Right ventricle myocardium superior (tissue), 1 donor: Measurements from ENCODE around the gene C11orf58. TPM values are rescaled to one million over a fixed set of nuclear protein-coding genes. Genes with fewer than 3 reads are reported as not detected.

Experiments
- ATAC-seq: fragments of 200-7000 bp; cut with Tn5 transposase; one replicate; pipeline ENCODE4 v1.9.1; 2020; ENCODE audit warnings: mild to moderate bottlenecking; ENCODE audit not compliant: poor library complexity
- DNase-seq: peaks from one replicate; pipeline ENCODE4 v3.0.0-alpha.2; 2020
- intact Hi-C: fragments of 100-400 bp; cut with DNase I; formaldehyde crosslinking; loops from one replicate; pipeline ENCODE4 v1.11.2; 2022
- long read RNA-seq: library from polyadenylated mRNA; unstranded; transcript quantifications from one replicate; pipeline ENCODE4 v2.0.0, GENCODE V29; 2021
- total RNA-seq: library from RNA; stranded (reverse); fragmentation: NEBNext Ultra II Directional; extraction: Animal tissue kit (Norgen Biotek cat#: 25700); gene quantifications from one replicate; pipeline ENCODE4 v1.2.1, GENCODE V29; 2021
- donor health status: DM: no; HTN: yes; CAD: no; lungs with severe emphysema.

Gene C11orf58
- 110 TPM for total RNA-seq
- long read RNA-seq, transcript C11orf58-201 (5 exons, 2,049 nt) = major isoform, 156 of 166 reads
- long read RNA-seq, partial matches to known transcripts = 0 of 166 reads
- long read RNA-seq, other reads (novel, unspliced or antisense) = 10 of 166 reads

DNA sequence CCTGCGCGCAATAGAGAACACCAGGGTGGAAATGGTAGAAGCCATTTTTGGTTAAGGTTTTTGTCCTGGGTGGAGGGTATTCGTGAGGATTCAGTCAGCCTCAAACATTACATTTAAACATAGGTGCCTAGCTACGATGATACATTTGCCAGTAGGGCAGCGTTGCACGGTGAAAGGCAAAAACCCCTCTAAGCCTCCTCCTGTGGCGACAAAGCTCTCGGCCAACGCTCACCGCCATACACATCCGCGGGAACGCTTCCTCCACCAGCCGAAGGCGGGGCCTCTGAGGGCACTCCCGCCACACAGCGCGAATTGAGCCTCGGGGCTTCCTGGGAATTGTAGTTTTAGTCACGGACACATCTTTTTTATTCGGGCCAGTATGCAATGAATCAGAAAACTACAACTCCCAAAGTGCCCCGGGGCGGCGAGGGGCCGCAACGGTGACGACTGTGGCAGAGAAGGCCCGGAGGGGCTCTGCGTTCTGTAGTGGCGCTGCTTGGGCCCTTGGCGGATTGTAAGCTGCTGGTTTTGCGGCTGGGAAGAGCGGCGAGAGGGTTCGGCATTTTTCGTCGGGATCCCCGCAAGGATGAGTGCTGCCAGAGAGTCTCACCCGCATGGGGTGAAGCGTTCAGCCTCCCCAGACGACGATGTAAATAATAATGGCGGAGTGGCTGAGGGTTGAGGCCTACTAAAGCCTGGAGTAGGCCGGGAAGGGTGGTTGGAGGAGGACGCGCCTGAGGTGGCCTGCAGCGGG is at the start of gene C11orf58:
C11orf58 (plus strand) TSS at position 455 of the 754 bp plus-strand sequence; CDS start at position 587, 132 bp downstream.
- ATAC-seq = peak; percentile 97
- DNase-seq = peak; percentile 96
- intact Hi-C loops = no loop called here

DNA sequence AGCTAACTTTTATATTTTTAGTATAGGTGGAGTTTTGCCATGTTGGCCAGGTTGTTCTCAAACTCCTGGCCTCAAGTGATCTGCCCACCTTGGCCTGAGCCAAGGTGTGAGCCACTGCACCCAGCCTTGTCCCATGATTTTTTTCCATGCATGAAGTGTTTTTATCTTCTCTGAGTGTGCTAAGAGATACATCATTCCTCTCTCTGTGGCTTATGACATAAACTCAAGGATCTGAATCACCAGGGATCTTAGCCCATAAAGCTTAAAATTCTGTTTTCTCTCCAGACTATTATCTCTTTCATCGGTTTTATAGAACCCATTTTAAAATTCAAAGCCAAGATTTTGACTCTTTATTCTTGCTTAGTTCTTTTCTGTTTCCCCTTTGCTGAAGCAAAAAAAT is 48.4 kb upstream of the C11orf58 start:
- intact Hi-C loops = no loop called here
- ATAC-seq (no peak), DNase-seq (no peak)

DNA sequence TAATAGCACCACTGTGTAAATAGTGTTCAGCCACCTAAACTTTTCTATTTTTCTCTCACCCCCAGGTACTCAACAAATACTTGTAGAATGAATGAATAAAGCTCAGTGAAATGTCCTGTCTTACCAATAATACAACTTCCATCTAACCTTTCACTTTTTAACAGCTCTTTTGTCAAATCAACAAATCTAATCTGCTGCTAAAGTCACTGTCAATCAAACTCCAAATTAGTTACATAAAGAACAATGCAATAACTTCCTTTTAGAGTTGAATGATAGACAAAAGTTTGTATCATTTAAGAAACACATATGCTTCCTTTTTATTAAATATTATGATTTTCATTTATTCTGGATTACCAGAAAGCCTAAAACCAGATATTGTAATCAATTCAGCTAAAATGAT is 34.7 kb upstream of the C11orf58 start:
- no peak for DNase-seq
- intact Hi-C loops = no loop called here
- ATAC-seq = no peak

DNA sequence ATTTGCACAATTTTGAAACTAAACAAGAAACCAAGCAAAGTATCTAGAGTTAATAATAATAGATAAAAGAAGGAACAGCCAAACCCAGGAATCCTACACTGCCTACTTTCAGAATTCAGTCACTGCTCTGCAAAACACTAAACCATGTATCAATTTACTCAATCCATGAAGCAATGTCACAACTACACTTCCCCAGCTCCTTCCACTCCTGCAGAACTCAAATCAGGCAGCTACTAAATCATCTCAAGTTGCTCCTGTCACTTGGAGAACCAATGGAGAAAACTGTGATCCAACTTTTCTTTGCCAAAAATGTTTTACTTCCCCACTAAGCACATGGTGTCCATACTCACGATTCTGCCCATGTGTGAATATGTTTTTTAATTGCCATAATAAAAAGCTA is 24.9 kb upstream of the C11orf58 start:
- intact Hi-C loops = no loop called here
- DNase-seq = no peak
- no peak for ATAC-seq

DNA sequence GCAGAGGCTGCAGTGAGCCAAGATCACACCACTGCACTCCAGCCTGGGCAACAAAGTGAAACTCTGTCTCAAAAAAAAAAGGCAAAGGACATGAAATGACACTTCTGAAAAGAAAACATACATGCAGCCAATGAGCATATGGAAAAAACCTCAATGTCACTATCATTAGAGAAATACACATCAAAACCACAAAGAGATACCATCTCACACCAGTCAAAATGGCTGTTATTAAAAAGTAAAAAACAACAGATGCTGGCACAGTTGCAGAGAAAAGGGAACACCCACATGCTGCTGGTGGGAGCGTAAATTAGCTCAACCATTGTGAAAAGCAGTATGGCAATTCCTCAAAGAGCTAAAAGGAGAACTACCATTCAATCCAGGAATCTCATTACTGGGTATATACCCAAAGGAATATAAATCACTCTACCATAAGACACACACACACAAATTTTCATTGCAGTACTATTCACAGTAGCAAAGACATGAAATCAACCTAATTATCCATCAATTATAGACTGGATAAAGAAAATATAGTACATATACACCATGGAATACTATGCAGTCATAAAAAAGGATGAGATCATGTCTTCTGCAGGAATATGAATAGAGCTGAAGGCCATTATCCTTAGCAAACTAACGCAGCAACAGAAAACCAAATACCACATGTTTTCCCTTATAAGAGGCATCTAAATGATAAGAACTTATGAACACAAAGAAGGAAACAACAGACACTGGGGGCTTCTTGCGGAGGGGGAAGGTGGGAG is 15.7 kb upstream of the C11orf58 start:
- DNase-seq (no peak), ATAC-seq (no peak)
- intact Hi-C loops = no loop called here

DNA sequence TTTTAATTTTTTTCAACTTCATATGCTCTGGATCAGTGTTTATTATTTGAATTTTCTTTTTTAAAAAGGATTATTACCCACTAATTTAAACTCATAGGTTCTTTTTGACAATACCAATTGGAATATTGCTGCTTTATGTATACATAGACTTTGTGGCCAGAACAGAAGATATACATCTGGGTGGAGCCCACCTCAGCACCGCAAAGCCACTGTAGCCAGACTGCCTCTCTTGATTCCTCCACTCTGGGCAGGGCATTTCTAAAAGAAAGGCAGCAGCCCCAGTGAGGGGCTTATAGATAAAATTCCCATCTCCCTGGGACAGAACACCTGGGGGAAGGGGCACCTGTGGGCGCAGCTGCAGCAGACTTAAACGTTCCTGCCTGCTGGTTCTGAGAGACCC is 10.6 kb upstream of the C11orf58 start:
- ATAC-seq (no peak), DNase-seq (no peak)
- intact Hi-C loops = no loop called here

DNA sequence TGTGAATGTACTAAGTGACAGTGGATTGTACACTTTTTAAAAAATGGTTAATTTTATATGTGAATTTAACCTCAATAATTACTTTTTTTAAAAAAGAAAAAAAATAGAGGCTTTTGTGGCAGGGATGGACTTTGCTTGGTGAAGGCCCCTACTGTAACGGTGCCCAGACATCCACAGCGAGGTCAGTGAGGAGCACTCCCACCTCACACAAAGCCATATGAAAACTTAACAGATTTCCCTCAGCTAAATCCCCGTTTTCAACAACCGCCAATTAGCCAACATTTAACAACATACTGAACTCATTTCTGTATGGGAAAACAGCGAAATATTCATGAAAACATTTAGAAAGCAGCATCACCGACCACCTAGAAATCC is 642 bp upstream of the C11orf58 start:
- DNase-seq (no peak), ATAC-seq (peak; percentile 9)
- intact Hi-C loops = no loop called here

DNA sequence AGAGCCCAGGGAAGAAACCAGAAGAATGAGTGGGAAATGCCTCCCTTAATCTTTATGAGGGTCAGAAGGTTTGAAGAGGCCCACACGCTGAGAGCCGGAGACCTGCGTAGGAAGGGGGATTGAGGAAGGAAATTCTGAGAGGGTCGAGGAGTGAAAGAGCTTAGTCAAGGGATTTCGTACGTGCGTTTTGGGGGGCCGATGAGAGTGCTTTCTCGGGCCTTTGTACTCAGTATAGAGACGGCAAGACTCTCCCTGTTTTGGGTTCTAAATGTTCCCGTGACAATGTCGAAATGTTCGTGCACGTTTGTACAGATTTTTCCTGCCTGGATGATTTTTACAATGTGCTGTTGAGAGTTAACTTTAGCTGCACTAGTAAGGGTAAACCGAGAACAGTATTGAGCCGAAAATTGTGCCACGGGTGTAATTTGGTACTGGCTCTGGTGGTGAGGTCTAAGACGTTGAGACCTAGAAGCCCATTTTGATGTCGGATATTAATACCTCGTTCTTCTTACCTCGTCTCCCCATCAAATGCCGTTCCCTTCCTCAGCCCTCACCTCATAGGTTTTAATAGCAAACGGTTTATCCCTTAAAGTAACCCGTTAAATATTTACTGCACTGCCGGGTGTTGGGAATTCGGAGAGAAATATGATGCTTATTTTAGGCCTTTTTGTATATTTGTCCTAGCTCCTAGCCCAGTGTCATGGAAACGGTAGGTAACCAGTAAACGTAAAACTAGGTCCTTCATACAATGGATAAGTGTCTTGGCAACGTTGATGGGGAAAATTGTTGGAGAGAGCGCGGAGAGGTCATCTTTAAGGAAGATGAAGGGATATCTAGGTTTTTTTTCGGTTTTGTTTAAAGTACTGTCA is 734 bp downstream of the C11orf58 start:
- intact Hi-C loops = no loop called here
- DNase-seq (no peak), ATAC-seq (peak; percentile 1)

DNA sequence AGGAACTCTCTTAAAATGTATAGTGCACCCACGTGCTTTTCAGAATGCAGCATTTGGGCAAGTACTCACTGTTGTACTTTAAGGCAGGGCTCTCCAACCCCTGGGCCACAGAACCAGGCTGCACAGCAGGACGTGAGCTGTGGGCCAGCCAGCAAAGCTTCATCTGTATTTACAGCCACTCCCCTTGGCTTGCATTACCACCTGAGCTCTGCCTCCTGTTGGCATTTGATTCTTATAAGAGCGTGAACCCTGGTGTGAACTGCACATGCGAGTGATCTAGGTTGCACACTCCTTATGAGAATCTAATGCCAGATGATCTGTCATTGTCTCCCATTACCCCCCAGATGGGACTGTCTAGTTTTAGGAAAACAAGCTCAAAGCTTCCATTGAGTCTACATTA is 3.0 kb downstream of the C11orf58 start:
- no peak for ATAC-seq
- intact Hi-C loops = no loop called here
- no peak for DNase-seq

DNA sequence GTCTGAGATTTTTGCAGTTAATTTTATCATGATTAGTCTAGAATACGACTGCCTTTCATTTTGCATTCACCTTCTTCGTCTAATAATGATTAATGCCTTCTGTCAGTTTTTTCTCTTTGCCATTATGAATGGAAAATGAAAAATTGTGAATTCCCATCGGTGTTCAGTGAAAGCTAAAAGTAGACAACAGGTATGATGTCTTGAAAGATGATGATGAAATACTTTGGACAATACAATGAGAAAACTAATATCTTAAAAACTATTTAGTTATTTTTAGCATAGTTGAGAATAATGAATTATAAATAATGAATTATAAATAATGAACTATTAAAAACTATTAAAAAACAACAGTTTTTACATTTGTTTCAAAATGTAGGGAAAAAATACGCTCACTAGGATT is 5.0 kb downstream of the C11orf58 start:
- ATAC-seq (no peak), DNase-seq (no peak)
- intact Hi-C loops = no loop called here

DNA sequence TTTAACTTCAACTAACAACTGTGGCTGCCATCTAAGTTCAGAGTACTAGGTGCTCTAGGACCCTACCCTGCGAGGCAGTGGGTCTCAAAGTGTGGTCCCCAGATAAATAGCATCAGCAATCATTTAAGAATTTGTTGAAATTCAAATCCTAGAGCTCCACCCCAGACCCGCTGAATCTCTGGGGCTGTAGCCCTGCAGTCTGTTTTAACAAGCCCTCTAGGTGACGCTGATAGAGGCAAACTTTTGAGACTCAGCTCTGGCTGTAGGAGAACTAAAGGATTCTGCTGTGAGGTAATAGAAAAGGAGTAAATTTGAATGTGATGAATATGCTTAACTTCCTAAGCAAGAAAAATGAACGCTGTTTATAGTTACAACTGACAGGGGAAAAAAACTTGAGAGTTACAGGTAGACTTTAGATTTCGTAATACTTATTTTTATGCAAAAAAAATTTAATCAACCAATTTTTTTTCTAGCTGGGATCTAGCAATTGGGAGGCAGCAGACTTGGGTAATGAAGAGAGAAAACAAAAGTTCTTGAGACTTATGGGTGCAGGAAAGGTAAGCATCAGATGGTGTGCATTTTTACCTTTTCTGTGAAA is 5.8 kb downstream of the C11orf58 start:
- DNase-seq (no peak), ATAC-seq (no peak)
- intact Hi-C loops = no loop called here

DNA sequence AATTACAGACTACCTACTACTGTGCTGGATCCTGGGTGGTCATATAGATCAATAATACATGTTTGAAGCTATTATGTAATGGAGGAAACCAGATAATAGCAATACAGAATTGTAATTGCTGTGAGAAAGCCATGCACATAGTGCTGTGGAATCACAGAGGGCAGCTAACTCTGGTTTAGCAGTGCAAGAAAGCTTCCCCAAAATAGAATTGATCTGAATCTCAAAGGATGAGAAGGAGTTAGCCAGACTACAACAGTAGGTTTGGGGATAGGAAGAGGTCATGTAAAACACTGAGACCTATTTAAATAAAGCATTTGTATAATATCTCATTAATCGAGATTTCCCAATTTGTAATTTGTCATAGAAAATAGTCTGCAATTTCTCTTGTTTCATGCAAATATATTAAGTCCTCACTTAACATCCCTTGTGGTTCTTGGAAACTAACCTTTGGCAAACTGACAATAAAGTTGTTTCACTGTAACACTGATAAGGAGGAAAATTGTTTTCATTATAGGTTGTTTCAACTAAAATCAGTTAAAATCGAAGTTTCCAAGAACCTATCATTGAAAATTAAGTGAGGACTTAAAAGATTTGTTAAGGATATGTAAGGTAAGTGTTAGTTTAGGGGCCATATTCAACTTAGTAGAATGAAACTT is 7.6 kb downstream of the C11orf58 start:
- no peak for ATAC-seq
- intact Hi-C loops = no loop called here
- DNase-seq = no peak

DNA sequence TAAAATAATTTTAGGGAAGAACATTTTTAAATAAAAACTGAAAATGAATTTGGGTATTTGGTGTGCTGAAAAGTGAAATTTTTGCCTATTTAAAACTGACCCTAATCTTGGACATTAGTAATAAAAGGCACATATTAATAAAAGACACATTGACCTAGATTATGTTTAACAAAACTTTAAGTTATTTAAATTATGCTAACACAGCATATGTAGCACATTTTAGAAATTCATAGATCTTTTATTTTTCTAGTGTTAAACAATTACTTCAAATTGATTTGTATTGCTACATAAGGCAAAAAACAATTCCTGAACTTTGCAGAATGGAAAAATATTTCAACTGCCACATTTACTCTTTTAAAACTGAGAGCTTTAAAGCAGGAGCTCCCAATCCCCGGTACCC is 10.6 kb downstream of the C11orf58 start:
- no peak for DNase-seq
- no peak for ATAC-seq
- intact Hi-C loops = no loop called here

DNA sequence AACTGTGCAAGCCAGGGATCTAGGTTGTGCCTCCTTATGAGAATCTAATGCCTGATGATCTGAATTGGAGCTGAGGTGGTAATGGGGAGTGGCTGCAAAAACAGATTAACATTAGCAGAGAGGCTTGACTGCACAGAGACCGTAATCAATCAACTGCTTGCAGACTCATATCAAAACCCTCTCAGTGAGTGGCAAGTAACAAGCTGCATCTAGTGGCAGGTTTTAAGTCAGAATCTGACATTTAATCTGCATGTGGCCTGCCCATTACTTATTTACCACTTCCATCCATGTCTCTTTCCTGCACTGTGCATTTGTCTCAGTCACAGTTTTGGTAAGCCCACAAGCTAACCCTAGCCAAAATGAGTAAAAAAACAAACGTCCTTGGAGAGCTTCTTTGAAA is 11.2 kb downstream of the C11orf58 start:
- DNase-seq (no peak), ATAC-seq (no peak)
- intact Hi-C loops = no loop called here

DNA sequence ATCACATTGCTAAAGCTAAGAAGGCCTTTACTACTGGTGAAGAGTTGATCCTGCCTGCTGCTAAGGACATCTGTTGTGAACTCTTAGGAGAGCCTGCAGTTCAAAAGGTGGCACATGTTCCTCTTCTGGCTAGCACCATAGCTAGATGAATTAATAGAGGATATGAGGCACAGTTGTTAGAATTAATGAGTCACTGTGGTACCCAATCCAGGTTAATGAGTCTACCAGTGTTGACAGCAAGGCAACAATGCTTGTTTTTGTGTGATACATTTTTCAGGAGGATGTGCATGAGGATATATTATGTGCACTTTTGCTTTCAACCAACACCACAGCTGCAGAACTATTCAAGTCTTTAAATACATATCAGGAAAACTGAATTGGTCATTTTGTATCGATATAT is 12.0 kb downstream of the C11orf58 start:
- DNase-seq = no peak
- ATAC-seq = no peak
- intact Hi-C loops = no loop called here

DNA sequence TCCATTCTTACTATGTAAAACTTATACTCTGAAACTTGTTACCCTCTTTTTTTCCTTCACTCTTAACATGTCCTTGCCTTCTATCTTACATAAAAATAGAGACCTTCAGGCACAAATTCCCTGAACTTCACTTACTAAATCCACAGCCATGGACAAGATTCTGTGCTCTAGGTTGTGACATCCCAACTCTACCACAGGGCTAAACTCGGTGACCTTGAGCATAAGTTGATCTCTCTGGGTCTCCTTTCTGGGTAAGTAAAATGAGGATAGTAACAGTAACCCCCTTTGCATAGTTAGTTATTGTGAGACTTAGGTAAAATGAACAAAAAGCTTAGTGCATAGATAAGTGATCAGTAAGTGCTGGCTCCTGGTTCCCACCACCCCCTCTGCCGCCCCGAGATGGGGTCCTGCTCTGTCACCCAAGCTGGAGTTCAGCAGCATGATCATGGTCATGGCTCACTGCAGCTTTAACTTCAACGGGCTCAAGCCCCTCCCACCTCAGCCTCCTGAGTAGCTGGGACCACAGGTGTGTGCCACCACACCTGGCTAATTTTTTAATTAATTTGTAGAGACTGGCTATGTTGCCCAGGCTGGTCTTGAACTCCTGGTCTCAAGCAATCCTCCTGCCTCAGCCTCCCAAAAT is 20.1 kb downstream of the C11orf58 start:
- intact Hi-C loops = no loop called here
- ATAC-seq (no peak), DNase-seq (no peak)

DNA sequence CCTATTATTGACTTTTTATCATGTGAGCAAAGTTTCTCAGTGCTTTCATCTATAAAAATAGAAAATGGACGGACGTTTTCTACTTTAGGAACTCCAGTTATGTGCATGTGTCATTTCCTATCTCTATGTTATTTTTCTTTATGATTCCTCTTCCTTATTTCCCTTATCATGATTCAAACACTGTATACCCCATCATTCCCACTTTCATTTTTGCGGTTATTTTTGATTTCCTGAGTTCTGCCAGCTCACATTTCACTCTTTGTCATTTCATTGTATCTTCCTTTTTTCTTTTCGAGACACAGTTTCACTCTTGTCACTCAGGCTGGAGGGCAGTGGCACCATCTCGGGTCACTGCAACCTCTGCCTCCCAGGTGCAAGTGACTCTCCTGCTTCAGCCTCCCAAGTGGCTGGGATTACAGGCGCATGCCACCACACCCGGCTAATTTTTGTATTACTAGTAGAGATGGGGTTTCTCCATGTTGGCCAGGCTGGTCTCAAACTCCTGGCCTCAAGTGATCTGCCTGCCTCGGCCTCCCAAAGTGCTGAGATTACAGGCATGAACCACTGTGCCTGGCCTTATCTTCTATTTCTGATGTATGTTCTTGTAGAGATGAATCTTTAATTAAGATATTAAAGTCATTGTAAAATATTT is 21.5 kb downstream of the C11orf58 start:
- DNase-seq = no peak
- intact Hi-C loops = no loop called here

More for the DNA sequence above, 21.5 kb downstream of the C11orf58 start:
- no peak for ATAC-seq
